GM12872 (cell line): Measurements from ENCODE around the gene KIF2C.

Source experiments
- TF ChIP-seq, protein P1 (sequence below): IDR thresholded peaks from 3 replicates; pipeline ENCODE4 v1.5.1; 2011; ENCODE audit warnings: low read depth, mild to moderate bottlenecking, low read length, moderate library complexity; ENCODE audit not compliant: insufficient read depth

KIF2C gene

DNA sequence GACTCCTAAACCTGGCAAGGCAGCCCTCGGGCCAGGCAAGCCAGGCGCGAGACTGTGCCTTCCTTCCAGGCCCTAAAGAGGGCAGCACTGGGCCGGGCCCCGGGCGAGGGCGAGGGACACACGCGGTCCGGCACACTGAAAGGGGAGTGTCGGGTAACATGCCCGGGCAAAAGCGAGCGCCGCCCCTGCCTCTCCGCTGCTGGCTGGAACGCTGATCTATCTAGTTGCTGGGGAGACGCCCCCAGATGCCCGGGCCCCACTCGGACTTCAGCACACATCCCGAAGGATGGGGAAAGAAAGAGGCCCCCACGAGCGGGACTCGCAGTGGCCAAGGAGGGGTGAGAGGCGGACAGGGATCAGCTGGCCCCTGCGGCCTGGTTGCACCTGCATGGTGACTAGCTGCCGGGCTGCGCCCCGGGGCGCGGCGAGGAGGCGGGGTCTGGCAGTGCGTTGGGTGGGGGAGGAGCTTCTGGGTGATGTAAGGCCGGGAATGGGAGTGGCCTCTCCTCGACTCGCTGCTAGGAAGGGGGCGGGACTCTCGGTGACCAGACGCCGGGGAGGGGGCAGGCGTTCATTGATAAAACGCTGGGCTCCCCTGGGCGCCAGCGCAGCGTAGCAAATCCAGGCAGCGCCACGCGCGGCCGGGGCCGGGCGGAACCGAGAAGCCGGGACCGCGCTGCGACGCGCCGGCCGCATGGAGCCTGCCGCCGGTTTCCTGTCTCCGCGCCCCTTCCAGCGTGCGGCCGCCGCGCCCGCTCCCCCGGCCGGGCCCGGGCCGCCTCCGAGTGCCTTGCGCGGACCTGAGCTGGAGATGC lies 60.3 kb downstream of the KIF2C start, which contains the start of gene PLK3:
PLK3 (plus strand) TSS at position 608 of the 815 bp plus-strand sequence; CDS start at position 695, 87 bp downstream.
- TF ChIP-seq, protein P1, sequence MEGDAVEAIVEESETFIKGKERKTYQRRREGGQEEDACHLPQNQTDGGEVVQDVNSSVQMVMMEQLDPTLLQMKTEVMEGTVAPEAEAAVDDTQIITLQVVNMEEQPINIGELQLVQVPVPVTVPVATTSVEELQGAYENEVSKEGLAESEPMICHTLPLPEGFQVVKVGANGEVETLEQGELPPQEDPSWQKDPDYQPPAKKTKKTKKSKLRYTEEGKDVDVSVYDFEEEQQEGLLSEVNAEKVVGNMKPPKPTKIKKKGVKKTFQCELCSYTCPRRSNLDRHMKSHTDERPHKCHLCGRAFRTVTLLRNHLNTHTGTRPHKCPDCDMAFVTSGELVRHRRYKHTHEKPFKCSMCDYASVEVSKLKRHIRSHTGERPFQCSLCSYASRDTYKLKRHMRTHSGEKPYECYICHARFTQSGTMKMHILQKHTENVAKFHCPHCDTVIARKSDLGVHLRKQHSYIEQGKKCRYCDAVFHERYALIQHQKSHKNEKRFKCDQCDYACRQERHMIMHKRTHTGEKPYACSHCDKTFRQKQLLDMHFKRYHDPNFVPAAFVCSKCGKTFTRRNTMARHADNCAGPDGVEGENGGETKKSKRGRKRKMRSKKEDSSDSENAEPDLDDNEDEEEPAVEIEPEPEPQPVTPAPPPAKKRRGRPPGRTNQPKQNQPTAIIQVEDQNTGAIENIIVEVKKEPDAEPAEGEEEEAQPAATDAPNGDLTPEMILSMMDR = peak; percentile 87

DNA sequence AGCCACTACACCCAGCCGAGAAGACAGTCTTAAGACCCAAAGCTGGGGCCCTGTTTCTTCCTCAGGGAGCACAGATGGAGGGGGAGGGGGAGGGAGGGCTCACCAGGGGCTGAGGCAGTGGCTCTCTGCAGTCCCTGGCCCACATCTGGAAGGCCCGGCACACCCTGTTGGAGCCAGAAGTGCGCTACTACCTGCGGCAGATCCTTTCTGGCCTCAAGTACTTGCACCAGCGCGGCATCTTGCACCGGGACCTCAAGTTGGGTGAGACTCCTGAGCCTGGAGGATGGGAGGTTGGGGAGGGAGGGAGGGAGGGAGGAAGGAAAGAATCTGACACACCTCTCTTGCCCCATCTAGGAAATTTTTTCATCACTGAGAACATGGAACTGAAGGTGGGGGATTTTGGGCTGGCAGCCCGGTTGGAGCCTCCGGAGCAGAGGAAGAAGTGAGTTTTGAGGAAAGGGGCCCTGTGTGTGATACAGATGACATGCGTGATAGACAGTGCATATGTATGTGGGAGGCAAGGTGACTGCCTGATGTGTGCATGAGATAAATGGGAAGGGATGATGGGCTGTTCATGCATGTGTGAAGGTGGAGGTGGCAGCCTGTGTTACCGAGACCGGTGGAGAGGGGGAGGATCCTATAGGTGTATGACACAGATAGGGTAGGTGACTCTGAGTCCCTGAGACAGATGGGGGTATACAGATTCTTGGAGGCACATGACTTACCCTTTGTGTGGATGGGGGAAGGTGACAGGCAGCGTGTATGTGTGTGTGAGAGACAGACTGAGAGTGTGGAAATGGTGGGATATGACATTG lies 62.1 kb downstream of the KIF2C start:
- TF ChIP-seq, protein P1 = no peak

DNA sequence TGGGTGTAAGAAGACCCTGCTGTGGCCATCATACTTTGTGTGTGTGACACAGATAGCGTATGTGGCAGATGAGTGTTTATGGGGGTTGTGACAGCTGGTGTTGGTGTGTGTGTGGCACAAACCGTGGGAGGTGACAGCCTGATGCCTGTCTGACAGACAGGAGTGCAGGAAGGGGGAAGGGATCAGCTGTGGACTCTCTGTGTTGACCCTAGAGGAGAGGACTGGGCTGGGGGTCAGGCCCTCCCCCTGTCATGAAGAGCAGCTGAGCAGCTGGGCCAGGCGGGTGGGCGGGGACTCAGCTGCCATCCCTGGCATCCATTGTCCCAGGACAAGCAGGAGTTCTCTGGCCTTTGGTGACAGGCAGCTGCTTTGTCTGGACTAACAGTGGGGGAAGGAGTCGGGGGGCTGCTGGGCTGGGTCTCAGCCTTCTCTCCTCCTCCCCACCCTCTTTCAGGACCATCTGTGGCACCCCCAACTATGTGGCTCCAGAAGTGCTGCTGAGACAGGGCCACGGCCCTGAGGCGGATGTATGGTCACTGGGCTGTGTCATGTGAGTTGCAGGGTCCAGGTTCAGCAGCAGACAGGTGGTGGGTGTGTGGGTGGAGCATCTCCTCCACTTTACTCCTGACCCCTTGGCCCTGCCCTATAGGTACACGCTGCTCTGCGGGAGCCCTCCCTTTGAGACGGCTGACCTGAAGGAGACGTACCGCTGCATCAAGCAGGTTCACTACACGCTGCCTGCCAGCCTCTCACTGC lies 62.8 kb downstream of the KIF2C start:
- TF ChIP-seq, protein P1 = no peak

DNA sequence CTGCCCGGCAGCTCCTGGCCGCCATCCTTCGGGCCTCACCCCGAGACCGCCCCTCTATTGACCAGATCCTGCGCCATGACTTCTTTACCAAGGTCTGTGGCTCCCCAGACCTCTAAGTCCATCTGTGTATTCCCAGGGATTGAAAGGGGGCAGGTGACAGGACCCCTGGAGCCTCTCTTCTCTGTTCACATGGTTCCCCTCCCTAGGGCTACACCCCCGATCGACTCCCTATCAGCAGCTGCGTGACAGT lies 63.4 kb downstream of the KIF2C start:
- TF ChIP-seq, protein P1 = no peak

DNA sequence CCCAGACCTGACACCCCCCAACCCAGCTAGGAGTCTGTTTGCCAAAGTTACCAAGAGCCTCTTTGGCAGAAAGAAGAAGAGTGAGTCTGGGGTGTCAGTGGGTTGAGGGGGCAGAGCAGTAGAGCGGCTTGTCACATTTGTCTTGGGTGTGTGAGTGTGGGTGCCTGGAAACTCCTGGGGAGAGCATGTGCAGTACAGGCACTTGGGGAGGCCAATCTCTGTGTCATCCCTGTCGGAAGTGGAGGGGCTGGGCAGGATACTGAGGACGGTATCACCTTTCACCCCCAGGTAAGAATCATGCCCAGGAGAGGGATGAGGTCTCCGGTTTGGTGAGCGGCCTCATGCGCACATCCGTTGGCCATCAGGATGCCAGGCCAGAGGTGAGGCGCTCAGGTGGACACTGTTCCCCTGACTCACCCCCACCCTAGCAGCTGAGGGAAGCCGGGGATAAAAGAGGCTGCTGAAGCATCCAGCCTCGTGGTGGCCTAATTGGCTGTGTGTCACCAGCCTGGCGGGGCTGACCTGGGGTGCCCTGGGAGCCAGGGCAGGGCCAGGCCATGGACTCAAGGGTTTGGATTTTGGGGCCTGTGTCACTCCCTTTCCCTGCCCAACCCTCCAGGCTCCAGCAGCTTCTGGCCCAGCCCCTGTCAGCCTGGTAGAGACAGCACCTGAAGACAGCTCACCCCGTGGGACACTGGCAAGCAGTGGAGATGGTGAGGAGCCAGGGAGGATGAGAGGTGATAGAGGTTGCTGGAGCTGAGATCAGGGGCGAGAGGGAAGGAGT lies 63.9 kb downstream of the KIF2C start:
- TF ChIP-seq, protein P1 = no peak

DNA sequence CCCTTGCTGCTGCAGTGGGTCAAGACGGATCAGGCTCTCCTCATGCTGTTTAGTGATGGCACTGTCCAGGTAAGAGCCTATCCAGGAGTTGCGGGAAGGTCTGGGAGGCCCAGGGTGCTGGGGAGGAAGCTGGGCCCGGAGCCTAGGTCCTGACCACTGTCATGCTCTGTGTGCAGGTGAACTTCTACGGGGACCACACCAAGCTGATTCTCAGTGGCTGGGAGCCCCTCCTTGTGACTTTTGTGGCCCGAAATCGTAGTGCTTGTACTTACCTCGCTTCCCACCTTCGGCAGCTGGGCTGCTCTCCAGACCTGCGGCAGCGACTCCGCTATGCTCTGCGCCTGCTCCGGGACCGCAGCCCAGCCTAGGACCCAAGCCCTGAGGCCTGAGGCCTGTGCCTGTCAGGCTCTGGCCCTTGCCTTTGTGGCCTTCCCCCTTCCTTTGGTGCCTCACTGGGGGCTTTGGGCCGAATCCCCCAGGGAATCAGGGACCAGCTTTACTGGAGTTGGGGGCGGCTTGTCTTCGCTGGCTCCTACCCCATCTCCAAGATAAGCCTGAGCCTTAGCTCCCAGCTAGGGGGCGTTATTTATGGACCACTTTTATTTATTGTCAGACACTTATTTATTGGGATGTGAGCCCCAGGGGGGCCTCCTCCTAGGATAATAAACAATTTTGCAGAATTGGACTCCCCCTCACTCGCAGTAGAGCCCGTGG lies 65.8 kb downstream of the KIF2C start:
- TF ChIP-seq, protein P1 = no peak
